NCI-H774 (cell line): ENCODE data around the gene LINGO3.

Source experiments
- DNase-seq: peaks from one replicate; lab custom pipeline; 2025; lab: John Stamatoyannopoulos, UW

Gene LINGO3

DNA sequence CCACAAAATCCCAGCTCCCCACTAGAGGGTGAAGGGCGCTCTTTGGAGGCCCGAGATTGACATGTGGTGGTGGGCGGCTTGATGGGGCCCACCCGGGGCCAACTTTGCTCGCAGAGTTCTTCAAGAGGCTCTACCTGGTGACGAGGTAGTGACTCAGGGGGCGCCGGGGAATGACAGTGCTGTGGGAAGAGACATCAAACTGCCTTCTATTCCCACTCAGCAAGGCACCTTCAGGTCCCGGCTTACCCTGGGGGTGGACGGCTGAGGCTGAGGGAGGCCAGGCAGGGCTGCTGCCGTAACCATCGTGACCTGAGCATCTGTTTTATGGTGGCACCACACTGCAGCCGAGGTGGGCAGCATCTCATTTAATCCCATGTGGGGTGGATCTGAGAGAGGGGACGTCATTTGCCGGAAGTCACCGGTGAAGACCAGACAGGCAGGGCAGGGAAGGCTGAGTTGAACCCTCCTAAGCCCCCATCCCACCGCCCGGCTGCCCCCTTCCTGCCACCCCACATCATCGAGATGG, 1.6 kb downstream of the LINGO3 start:
- no peak for DNase-seq

DNA sequence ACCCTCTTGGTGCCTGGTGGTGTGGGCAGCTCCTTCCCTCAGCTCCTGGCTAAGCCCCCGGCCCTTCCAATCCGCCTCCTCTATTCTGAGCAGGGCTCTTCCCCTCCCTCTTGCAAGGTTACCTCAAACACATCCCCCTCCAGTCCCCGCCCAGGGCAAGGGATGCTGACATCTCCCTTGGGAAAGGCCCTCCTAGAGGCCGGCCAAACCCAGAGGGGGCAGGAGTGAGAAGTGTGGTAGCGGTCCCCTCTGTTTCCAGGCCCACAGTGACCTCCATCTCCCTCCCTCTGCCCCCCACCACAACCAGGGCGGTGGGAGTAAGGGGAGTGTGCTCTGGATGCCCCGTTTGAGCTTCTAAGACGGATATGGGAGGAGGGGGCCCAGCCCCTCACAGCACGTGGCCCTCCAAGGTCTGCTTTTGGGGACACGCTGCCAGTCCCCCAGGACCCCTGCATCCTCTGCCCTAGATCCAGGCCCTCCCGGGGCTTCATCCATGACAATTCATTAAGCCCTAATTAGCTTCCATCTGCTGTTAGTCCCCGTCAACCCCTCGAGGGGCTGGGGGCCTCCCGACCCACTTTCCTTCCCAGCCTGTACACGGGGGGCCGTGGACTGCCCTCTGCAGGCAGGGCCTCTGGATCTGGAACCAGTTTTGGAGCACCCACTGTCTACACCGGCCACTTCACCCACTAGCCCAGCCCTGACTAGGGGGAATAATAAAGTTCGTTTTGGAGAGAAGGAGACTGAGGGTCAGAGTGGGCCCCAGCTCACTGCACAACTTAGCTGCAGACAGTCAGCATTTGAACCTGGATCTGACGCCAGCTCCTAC, 2.3 kb downstream of the LINGO3 start:
- DNase-seq, result no peak

DNA sequence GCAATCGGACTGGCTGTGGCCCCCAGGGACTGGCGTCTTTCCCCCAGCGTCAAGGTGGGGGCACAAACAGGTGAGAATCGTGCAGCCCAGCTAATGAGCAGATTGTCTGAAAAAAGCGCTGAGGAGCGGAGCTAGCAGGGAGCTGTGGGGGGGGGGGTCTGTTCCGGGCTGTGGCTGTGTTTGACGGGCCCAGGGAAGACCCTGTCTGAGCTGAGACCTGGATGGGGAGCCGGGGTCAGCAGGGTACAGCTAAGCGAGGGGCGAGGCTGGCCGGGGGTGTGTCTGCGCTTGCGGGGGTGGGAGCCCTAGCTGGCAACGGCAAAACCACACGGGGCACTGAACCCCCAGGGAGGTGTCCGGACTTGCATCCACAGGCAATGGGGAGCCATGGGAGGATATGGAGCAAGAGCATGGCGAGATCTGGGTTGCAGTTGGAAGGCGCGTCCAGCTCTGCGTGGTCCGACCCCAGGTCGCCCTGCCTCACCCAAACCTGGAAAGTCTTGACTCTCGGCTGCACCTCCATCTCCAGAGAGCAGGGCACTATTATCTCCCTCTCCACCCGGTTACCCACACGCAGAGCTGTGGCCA, 4.6 kb downstream of the LINGO3 start:
- DNase-seq, result no peak

DNA sequence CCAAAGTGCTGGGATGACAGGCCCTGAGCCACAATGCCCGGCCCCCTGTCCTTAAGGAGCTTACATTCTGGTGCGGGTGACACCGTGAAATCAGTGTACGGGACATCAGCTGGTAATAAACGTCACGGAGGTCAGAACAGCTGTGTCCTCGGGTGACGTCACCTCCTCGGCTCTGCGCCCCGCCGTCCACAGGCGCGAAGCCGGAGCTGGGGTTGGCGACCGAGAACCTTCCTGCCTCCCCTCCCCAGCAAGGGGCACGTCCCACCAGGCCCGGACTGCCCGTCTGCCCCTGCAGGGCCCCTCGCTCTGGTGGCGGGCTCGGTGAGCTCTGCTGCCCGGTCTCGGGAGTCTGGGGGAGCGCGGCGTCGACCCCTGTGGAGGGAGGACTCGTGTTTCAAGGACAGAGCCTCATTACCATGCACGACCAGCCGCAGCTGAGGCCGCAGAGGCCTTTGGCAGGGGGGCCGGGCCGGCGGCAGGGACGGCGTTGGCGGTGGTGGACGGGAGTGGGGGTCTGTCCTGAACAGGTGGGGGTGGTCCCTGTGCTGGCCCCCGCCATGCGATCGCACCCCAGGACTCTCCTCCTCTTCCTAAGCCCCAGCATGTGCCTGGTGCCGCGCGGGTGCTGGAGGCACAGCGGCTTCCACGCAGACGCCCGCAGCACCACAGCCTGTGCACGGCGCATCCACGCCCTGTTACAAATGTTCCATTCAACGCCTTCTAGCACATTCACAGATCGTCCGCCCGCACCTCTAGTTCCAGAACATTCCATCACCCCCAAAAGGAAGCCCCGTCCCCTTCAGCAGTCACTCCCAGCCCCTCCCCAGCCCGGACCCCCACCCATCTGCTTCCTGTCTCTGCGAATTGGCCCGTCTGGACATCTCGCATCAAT, 5.4 kb downstream of the LINGO3 start:
- no peak for DNase-seq

DNA sequence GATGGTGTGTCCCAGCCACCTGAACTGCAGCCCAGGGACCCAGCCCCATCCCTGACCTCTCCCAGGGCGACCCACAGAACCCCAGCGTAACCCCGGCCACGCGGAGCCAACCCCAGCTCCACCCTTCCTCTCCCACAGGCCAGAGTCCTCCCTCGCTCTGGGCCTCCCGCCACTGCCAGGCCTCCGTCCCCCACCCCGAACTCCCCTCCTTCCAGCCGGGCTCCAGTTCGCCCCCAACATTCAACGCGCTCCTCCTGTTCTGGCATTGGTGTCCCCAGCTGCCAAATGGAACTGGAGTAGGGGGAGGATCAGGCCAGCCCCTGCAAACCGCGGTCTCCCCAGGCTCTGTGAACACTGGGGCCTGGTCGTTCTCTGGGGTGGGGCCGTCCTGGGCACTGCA, 7.4 kb downstream of the LINGO3 start:
- no peak for DNase-seq

DNA sequence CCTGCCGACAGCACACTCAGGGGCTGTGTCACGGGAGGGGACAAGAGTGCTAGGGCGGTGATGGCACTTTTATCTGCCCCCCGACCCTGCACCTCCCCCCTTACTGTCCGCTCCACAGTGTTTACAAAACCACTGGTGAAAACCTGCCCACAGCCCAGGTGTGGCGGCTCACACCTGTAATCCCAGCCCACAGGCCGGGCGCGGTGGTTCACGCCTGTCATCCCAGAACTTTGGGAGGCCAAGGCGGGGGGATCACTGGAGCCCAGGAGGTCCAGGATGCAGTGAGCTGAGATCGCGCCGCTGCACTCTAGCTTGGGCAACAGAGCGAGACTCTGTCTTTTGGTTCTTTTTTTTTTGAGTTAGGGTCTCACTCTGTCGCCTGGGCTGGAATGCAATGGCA, 11.8 kb downstream of the LINGO3 start:
- no peak for DNase-seq

DNA sequence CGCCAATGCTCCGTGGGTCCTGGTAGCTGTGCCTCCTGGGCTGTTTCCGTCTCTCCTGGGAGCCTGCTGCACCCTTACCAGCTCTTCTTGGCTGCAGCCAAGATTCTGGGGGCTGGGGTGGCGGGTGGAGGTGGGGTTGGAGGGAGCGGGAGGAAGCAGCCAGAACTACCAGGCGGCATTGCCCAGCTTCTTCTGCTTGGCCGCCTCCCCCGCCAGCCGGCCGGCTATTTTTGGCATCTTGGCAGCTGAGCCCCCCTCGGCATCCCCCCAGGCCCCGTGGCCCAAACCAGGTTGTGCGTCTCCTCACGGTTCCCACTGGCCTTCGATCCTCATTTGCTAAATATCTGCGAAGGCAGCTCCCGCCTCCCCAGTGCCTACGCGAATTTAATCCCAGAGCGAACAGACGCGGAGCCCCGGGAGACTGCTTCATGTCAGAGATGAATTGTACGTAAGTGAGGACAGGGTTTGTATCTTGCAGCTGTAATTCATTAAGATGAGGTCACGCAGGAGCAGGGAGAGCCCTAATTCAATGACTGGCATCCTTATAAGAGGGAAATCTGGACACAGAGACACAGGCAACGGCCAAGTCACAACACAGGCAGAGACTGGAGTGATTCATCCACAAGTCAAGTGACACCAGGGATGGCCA, 13.1 kb downstream of the LINGO3 start:
- DNase-seq, result no peak

DNA sequence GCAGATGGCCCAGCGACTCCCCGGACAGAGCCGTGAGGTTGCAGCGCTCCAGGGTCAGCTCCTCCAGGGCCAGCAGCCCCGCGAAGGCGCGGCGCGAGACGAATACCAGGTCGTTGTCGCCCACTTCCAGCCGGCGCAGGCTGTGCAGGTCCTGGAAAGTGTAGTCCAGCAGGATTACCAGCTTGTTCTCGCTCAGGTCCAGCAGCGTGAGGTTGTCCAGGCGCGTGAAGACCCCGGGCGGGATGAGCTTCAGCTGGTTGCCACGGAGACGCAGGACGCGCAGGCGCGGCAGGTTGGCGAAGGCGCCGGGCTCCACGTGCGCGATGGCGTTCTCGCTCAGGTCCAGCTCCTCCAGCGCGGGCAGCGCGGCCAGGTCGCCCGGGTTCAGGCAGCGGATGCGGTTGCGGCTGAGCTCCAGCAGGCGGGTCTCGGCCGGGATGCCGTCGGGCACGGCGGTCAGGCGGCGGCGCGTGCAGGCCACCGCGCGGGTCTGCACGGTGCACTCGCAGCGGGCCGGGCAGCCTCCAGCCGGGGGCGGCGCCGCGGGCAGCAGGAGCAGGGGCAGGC, 16.7 kb downstream of the LINGO3 start:
- no peak for DNase-seq

DNA sequence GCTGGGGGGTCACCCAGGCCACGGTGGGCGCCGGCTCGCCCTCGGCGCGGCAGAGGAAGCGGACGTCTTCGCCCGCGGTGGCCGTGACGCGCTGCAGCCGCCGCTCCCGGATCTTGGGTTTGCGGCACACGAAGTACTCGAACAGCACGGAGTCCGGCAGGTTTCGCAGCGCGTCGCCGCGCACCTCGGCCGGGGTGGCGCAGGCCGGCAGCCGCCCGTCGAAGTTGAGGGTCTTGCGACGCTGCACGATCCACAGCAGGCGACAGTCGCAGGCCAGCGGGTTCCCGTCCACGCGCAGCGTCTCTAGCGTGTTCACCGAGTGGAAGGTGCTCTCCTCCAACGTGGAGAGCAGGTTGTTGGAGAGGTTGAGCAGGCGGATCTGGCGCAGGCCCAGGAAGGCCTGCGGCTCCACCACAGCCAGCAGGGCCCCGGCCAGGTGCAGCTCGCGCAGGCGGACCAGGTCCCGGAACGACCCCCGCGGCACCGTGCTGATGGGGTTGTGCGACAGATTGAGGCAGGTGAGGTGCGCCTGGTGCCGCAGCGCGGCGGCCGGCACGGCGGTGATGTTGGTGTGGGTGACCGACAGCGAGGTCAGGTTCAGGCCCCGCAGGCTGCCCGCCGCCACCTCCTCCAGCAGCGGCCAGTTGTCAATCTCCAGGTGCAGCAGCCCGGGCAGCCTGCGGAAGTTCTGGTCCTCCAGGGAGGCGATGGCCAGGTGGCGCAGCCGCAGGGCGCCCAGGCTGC, 17.3 kb downstream of the LINGO3 start:
- no peak for DNase-seq

DNA sequence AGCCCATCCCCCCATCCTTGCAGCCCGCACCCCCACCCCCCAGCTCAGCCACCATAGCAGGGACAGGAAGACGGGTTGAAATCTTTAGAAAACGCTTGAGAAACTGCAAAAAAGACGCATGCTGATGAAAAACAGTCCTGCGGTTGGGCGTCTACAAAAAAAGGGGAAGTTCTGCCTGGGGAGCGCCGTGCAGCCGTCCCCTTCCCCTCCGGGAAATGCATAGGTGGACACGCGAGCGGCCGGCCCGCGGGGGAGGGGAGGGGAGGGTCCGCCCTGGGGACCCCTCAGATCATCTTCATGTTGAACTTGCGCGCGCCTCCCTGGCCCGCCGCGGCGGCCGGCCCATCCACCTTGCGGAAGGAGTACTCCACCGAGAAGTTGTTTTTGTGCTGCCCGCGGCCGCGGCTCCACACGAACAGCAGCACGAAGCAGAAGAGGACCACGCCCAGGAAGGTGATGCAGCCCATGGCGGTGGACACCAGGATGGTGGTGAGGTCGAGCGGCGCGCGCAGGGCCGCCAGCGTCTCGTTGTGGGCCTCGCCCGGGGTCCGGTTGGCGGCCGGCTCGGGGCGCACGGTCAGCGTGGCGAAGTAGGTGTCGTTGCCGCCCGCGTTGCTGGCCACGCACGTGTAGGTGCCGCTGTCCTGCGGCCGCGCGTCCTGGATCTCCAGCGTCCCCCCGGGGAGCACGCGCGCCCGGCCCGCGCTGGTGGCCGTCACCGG, 18.1 kb downstream of the LINGO3 start:
- DNase-seq, result no peak

DNA sequence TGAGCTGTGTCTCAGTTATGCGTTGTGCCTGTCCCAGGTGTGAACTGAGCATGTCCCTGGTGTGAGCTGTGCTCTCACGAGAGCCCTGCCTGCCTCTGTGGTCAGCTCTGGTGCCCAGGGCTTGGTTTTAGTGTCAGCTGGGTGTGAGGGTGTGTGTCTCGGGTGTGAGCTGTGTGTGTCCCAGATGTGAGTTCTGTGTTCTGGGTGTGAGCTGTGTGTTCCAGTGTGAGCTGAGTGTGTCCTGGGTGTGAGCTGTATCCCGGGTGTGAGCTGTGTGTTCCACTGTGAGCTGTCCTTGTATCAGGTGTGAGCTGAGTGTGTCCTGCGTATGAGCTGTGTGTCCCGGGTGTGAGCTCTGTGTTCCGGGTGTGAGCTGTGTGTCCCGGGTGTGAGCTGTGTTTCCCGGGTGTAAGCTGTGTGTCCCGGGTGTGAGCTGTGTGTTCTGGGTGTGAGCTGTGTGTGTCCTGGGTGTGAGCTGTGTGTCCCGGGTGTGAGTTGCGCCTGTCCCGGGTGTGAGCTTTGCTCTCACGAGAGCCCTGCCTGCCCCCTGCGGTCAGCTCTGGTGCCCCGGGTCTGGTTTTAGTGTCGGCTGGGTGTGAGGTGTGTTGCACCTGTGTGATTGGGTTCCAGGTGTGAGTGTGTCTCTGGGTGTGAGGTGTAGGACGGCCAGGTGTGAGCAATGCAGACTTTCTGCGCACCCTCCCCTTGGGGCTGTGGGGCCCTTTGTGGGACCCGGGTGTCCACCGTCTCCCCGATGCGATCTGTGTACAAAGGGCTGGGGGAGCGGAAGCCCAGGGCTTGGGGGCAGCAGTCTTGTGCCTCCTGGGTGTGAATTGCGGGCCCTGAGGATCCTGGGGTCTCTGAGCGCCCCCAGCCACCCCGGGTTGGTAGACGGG, 18.9 kb downstream of the LINGO3 start:
- DNase-seq, result no peak

DNA sequence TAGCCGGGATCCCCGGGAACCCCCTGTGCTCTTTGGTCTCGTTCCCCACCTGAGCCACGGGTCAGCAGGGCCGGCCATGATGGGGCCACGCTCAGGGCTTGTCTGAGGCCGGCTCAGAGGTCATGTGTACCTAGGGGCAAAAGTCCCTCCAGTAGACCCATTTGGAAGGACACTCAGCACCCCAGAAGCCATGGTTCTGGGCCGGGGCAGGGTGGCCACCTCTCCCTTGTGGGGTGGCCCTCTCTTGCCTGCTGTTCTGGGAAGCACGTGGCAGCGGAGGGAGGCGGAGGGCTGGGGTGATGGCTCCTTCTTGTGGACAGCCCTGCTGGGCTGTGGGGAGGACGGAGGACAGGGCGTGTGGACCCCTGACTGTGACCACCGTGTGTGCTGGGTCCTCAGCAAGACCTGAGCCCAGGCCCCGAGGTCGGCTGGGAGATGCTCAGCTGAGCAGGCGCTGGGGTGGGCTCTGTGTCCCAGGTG, 19.6 kb downstream of the LINGO3 start:
- no peak for DNase-seq

DNA sequence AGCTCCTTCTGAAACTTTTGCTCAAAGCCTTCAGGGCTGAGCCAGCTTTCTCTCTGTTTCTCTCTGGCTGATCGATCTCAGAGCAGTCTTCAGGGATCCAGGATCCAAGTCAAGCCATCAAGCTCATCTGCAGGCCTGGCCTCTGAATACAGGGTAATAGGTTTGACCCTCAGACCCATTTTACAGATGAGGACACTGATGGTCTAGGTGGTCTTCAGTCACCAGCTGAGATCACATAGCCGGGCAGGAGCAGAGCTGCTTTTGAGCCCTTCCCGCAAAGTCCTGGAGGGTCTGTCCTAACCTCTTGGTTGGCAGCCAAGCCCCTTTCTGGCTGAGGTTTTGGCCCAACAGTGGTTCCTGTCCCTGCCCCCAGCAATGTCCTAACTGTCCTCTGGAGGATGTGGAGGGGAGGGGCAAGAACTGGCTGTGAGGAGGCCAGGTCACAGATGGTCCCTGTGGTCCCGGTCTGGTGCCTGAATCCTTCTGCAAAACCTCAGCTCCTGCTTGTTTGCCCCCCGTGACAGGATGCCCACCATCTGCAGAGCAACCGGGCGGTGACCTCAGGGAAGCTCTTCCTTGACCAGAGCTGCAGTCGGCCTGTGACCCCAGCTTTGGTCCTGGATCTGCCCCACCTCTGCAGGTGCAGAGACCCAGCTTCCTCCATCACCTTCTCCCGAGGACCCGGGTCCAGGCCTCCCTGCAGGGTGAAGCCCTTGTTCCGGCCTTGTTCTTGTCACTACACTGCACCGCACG, 20.2 kb downstream of the LINGO3 start:
- DNase-seq, result no peak

DNA sequence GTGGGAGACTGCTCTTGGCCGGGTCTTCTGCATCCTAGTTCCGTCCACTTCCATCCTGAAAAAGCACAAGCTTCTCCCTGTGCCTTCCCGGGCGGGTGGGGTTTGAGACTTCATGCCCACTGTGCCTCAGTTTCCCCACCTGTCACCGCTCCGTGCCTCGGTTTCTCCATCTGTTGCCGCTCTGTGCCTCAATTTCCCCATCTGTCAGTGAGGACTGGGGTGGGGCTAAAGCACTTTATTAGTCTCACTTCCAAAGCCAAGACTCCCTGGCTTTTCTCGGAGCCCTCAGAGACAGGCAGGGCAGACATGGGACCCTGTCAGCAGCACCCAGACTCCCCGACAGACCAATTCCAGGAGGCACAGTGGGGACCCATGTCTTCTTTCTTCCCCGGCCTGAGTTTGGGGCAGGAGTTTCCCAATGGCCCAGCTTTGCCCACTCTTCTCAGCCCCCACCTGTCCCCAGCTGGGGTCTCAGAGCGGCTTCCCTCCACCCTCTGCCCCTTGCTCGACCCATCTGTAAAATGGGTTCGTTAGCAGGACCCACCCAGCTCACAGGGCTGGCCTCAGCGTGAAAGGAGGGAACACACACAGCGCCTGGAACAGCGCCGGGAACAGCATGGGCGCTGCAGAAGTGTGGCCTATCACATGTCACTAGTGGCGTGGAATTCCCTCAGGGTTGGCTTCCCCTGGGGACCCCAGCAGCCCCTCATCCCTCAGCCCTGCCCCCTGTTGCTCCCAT, 21.4 kb downstream of the LINGO3 start:
- DNase-seq, result no peak

DNA sequence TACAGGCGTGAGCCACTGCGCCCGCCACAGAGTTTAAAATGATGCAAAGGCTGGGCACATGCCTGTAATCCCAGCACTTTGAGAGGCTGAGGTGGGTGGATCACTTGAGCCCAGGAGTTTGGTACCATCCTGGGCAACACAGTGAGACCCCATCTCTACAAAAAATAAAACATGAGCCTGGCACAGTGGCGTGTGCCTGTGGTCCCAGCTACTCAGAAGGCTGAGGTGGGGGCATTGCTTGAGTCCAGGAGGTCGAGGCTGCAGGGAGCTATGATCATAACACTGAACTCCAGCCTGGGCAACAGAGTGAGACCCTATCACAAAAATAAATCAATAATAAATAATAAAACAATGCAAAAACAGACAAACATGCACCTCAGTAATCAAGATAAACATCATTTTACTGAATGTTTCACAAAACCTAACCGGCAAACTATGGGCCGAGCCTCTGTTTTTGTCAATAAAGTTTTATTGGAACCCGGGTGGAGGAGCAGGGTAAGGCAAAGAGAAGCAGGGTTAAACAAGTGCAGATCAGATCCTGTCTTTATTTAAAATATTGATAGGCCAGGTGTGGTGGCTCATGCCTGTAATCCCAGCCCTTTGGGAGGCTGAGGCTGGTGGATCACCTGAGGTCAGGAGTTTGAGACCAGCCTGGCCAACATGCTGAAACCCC, 24.0 kb downstream of the LINGO3 start:
- DNase-seq, result no peak

DNA sequence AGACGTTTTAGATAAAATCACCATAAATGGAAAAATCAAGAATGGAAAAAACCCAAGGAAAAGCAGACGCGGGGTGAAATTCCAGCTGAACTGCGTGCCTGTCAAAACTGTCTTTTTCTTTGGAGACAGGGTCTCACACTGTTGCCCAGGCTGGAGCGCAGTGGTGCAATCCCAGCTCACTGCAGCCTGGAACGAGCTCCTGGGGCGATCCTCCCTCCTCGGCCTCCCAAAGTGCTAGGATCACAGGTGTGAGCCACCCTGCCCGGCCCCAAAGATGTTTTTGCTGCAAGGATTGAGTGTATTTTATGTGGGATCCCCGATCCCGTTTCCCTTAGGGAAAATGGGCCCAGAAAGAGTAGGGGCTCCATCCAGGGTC, 25.1 kb downstream of the LINGO3 start:
- no peak for DNase-seq
